HG02759 (cell line): ENCODE data around the gene ZNF182.
"Not testable (repeated sequence)": the region's sequence is repeated elsewhere in the genome, so short reads cannot be mapped to it uniquely, and the experiment has no call there.

Experiments
- ATAC-seq: cut with Tn5 transposase; IDR thresholded peaks from one replicate; pipeline ENCODE4 v1.9.1; 2021; ENCODE audit warnings: mild to moderate bottlenecking, moderate library complexity; ENCODE audit not compliant: unreplicated experiment

ZNF182 gene

DNA sequence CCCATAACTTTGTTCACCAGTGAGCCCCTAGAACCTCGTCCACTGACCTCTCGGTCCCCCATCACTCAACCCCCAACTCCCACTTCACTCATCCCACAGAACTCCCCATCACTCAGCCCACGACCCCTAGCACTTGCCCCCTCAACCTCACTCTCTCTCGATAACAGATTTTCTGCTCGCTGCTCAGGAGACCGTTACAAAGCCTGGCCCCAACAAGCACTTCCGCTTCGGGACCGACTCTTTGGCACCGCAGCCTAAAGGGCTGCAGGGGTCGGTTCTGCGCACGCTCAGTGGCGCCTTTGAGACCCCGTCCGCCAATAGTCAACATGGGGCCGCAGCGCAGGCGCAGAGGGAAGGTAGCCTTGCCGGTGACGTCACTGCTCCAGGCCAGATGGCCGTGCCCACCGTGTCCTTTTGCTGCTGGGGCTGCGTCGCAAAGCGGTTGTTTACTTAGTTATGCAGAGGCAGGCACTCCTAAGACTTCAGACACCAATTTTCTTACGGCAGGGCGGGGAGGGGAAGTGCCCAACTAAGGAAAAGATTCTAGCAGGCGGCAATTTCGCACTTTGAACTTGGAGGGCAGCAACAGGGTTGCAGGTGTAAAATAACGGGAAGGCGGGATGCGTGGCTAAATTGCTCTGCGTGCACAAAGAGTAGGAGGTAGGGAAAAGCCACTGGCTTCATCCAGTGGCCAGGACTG lies at the start of gene ZNF182:
ZNF182 (minus strand) TSS at position 232 of the 700 bp plus-strand sequence. CDS start 1,380 bp downstream, outside the sequence.
- peak; percentile 98 for ATAC-seq

DNA sequence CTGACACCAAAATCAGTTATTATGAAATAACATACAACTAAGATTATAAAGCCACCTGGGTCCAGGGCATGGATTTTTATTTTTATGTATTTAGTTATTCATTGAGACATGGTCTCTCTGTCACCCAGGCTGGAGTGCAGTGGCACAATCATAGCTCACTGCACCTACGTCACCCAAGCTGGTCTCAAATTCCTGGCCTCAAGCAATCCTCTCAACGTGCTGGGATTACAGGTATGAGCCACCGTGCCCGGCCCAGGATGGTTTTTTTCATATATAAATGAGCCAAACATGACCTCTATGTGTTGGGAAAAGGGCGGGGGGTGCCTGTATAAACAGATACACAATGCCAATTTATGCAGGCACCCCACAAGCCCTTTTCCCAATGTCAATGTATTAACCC lies 43.1 kb upstream of the ZNF182 start:
- ATAC-seq, result no peak

DNA sequence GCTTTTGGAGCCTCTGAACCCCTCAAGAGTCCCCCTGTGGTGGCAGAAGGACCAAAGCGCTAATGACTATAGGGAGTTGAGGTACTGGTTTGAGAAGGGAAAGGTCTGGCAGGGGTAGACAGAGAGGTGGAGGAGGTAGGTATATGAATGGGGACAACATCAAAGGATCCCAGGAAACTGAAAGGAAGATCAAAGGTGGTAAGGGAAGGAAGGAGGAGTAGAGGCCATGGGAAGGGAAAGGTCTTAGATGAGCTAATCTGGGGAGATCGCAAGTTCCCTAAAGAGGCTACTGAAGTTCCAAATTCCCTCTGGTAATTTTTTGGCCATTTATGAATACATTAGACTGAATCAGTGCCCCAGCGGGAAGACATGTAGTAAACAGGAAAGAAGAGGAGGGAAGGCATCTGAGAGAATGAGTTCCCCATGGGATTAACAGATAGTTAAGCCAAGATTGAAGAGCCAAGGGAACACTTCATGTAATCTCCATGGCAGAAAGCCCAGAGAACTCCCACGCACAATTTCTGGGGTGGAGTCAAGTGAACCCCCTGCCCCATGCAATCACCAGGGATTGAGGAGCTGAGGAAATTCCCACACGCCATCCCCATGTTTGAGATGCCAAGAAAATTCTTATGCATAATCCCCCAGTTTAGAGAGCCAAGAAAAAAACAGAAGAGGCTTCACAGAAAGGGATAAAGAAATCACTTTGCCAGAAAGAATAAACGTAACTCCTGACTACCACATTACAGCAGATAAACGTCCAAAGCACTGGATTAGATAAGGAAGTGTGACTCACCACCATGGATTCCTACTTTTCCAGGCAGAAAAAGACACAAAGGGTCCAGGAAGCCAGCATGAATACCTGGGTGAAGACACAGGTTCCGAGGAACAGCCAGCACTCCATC lies 41.9 kb upstream of the ZNF182 start:
- ATAC-seq, result no peak

DNA sequence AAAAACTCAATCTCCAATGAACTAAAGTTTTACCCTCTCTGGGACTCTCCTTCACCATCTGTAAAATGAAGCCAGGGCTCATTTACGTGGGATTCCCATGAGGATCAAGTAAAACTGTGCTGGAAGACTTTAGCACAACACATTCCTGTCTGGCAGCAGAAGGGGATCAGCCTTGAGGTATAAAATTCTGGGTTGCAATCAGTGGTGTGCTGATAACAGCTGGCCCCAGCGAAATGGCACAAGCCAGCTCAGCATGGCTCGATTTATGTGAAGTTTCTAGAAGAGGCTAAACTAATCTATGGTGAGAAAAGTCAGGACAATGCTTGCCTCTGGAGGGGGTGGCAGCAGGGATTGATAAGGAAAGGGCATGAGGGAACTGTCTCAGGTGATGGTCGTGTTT lies 39.3 kb upstream of the ZNF182 start:
- no peak for ATAC-seq

DNA sequence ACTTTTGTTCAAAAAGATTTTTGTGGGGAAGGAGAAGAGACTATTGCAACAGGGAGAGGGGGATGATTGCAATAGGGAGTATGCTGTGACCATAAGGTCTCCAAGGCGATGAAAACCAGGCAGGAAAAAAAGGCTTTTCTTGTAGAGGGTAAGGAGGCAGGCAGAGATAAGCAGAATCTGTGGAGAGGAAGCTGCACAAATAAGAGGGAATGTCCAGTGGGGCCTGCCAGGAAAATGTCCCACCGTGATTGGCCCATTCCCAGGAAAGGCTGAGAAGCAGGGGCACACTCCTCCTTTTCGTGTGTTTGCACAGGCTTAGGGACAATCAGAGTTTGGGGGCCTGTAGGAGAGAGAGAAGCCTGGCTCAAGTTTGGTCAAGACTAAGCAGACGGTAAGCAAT lies 32.1 kb upstream of the ZNF182 start:
- no peak for ATAC-seq

DNA sequence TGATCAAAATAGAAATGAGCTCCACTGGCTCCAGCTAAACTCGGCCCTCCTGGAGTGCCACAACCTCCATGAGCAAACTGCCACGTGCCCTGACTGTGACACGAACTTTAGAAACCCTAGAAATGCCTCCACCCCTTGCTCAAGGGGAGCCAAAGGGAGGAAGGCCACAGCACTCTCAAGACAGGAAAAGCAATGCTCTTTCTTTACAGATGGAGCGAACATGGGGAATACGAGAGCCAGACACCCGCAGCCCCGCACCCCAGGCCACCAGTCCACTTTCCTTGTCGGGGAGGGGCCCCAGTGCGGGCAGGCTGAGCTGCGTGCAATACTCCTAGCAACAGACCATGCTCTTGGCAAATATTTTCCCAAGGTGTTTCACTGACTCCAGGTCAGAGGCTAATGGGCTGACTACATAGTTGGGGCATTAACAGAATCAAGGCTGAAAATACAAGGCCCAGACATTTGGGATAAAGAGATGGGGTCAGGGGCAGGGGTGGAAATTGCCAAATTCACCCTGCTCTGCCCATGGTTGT lies 26.9 kb upstream of the ZNF182 start:
- ATAC-seq, result not testable (repeated sequence)

DNA sequence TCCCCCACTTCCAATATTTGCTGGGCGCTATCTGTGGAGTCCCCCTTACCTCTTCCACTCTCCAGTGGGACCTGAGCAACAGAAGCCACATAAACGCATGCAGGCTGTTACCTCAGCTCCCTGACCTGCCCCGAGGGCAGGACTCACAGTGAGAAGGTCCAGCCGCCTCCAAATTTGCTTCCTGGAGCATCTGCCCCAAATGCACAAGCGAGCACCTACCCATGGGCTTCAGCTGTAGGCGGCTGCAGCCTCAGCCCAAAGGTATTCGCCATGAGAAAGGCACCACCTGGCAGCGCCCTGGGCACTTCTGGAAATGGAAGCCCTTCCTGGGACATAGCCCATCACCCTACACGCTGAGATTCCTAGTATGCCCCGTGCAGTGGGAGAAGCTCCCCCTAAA lies 26.4 kb upstream of the ZNF182 start:
- ATAC-seq, result no peak

DNA sequence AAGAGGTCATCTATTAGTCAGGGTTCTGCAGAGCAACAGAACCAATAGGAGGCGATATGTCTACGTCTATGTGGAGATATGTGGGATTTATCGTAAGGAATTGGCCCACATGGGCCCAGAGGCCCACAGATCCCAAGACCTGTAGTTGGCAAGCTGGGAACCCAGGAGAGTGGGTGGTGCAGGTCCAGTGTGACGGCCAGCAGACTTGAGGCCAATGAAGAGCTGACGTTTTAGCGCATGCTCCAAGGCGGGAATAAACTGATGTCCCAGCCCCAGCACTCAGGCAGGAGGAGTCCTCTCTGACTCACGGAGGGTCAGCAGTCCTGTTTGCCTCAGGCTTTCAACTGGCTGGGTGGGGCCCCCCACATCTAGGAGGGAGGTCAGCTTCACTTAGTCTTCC lies 24.3 kb upstream of the ZNF182 start:
- no peak for ATAC-seq

DNA sequence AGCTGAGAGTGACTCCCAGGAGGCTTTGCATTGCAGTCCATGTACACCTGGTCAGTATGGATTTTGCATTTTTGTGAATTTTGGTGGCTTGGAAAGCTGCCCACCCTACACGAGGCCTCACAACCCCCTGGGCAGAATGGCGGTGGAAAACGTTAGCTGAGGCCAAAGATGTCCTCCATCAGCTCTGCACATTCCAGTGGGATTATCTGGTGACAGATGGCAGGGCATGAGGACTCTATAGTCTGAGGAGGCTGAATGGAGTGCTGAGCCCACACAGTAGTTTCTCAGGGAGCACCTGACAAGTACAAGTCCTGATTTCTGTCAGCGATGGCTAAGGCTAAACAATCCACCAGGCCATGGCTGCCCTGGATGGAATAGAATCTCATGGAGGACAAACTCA lies 23.8 kb upstream of the ZNF182 start:
- ATAC-seq, result not testable (repeated sequence)

DNA sequence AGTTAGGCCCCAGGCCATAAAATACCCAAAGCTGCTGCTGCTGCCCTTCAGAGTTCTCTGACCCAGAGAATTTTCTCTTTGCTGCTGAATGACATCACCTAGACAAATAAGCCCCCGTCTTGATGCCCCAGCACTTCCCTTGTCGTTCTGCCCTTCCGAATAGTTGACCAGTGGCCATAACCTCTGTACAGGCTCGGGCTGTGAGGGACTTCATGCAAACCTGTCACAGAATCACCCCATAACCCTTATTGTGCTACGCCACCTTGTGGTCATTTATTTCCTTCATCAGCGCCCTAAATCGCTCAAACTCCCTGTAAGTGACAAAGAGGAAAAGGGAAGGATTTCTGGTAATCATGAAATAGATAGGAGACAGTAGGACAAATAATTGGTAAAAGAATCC lies 21.8 kb upstream of the ZNF182 start:
- ATAC-seq, result no peak

DNA sequence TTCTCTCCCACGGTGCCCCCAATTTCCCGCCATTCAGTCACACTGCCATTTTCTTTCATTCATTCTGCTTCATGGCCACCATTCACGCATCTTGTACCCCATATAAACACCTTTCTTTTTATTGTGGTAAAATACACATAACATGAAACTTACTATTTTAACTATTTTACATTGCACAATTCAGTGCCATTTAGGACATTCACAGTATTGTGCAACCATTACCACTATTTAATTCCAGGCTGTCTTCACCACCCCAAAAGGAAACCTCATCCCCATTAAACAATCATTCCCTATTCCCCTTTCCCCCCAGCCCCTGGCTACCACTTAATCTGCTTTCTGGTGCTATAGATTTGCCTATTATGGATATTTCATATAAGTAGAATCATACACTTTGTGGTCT lies 18.9 kb upstream of the ZNF182 start:
- no peak for ATAC-seq

DNA sequence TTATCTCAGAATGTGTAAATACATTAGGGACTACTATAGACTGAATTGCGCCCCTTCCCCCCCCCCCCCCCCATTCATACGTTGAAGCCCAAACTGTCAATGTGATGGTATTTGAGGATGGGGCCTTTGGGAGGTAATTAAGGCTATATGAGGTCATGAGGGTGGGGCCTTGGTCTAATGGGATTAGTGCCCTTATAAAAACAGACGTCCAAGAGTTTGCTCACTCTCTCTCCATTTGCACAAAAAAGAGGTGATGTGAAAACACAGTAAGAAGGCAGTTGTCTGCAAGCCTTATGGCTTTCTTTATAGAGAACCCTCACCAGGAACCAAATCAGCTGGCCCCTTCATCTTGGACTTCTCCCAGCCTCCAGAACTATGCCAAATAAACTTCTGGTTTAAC lies 18.3 kb upstream of the ZNF182 start:
- ATAC-seq, result no peak

DNA sequence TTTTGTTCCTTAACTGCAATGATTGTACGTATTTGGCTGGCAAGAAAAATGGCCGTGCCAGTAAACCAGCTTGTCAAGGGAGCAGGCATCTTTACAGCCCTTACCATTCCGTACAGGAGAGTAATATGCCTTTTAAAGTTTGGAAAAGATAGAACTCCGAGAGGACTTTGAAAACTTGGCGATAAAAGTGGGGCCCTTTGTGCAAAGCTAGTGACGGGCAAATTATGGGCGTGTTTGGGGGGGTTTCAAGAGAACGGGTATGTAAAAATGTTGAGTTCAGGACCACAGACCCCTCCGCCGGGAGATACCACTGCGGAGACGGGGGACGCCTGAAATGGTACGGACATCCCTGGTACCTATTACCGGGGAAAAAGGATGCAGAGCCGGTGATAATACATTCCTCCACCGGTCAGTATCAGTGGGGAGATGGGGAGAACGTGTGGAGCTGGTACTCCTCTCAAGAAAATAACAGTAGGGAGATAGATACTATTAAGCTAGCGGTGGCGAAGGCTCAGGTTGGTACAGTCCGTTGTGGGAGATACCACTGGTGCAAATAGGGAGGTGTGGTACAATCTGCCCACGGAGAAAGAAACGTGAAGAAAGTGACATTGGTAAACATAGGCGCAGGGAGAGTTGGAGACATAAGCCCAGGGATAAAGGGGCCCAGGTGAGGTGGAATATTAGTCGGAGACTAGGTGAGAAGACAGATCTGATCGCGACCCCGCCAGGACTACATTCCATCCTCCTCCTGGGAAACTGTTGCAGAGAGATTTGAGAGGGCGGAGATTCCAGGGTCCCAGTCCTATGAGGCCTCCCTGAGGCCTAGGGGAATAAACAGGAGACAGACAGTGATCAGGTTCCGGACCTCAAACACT lies 17.5 kb upstream of the ZNF182 start:
- ATAC-seq, result peak; percentile 75

DNA sequence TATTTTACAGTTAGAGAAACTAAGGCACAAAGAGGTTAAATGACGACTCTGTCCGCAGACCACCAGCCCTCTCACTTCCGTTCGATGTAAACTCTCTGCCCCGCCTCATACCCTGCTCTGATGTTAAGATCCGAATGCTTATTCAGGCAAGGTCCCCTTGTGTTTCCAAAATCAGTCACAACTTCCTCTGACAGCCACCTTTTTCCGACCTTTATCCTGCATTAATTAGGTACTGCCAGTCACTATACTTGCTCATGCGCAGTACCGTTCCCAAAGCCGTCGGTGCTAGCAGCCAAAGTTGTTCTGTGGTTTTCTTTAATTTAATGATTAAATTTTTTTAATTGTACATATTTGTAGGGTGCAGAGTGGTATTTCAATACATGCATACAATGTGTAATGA lies 16.7 kb upstream of the ZNF182 start:
- ATAC-seq, result not testable (repeated sequence)

DNA sequence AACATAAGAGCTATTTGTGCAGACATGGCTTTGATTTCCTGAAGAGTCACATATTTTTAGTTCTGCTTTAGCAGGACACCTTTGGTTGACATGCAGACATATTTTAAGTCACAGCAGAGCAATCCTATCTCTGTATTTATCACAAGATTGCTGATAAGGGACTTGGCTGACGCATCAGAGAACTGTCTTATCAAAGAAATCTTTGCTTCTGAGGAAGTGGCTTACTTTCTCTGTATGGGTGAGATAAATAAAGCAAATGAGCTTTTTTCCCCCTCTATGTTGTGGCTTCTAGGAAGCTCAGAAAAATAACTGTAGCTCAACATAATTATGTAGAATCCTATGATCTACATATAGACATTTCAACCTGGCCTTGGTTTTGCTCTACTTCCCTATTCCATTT lies 16.1 kb upstream of the ZNF182 start:
- not testable (repeated sequence) for ATAC-seq

DNA sequence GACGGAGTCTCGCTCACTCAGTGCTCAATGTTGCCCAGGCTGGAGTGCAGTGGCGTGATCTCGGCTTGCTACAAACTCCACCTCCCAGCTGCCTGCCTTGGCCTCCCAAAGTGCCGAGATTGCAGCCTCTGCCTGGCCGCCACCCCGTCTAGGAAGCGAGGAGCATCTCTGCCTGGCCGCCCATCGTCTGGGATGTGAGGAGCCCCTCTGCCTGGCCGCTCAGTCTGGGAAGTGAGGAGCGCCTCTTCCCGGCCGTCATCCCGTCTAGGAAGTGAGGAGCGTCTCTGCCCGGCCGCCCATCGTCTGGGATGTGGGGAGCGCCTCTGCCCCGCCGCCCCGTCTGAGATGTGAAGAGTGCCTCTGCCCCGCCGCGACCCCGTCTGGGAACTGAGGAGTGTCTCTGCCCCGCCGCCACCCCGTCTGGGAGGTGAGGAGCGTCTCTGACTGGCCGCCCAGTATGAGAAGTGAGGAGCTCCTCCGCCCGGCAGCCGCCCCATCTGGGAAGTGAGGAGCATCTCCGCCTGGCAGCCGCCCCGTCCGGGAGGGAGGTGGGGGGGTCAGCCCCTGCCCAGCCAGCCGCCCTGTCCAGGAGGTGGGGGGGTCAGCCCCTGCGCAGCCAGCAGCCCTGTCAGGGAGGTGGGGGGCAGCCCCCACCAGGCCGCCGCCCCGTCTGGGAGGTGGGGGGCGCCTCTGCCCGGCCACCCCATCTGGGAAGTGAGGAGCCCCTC lies 13.0 kb upstream of the ZNF182 start:
- not testable (repeated sequence) for ATAC-seq

DNA sequence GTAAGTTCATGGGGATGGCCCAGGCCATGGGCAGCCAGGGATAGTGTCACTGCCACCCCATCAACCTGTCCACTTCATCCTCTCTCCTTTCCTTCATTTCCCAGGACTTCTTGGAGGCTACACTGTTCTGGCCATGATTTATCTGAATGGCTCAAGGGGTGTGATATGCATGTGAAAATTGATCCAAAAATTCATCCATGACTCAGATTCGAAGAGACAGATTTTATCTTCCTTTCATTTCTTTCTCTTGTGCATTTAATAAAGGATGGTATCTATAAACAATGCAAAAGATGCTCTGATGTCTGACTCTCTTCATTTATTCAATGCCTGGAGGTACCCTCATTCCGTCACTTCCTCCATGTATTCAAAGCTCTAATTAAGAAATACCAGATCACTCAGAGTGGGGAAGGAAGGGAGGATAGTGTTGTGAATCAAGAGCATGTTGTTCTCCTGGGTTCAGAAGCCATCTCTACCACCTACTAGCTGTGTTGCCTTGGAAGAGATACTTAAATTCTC lies 5.7 kb upstream of the ZNF182 start:
- ATAC-seq, result not testable (repeated sequence)

DNA sequence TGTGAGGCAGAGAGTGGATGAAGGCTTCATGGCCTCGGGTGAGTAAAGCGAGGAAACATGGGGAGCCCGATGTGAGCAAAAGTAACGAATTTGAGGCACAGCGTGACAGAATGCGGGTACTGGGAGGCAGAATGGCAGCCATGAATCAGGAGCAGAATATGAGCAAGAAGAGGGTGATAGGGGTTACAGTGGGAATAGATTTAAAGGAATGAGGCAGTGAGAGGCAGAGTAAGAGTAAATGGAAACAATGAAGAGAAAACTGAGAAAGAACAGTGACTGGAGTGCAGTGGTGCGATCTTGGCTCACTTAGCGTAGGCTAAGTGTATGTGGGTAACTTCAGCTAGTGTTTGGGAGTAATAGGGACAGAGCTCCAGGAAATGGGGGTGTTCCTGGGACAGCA lies 2.9 kb upstream of the ZNF182 start, which contains the start of gene SPACA5:
SPACA5 (plus strand) TSS at position 301 of the 400 bp plus-strand sequence. CDS start 815 bp downstream, outside the sequence.
- not testable (repeated sequence) for ATAC-seq

DNA sequence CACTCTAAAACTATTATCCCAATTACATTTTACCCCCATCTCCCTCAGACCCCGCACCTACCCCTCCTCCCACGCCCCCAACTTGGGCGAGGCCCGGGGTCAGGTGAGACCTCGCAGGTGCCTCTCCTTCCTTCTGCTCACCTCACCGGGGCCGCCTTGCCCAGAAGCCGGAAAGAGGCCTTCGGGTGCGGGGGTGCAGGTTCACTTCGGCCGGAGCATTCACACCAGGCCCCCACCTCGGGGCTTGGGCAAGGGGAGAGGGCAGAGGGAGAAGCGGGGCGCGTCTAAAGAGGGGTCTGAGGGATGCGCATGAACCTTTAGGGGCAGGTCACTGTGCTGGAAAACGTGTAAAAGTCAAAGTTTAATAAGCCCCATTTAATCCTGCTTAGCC lies 427 bp downstream of the ZNF182 start:
- peak; percentile 13 for ATAC-seq

DNA sequence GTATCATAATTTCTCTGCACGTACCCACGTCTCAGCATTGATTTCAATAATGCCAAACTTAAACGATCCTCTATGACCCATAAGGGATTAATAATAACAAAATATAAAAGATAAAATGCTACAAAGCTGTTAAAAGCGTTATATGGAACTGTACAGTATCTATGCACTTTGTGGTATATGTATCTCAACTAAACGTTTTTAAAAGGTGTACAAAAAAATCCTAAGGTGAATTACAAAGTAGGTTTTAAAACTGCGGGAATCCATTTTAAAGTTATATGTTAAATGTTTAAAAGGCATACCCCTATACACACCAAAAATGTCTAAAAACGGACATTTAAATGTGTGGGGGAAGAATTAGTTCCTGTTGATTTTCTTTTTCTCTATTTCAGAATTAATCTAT lies 860 bp downstream of the ZNF182 start:
- no peak for ATAC-seq
